ENCODE results near the gene PTPN4. TPM values are rescaled to one million over a fixed set of nuclear protein-coding genes. Genes with fewer than 3 reads are reported as not detected.
A peak's percentile ranks its signal among the peaks of the same experiment; 100 is the strongest.

PTPN4 gene
- total and polyA plus RNA-seq, 2 of the 13 experiments (the other 11 are each of a cell fraction or from before 2014, with no cell fraction given) = 20.3 to 34.6 TPM

DNA sequence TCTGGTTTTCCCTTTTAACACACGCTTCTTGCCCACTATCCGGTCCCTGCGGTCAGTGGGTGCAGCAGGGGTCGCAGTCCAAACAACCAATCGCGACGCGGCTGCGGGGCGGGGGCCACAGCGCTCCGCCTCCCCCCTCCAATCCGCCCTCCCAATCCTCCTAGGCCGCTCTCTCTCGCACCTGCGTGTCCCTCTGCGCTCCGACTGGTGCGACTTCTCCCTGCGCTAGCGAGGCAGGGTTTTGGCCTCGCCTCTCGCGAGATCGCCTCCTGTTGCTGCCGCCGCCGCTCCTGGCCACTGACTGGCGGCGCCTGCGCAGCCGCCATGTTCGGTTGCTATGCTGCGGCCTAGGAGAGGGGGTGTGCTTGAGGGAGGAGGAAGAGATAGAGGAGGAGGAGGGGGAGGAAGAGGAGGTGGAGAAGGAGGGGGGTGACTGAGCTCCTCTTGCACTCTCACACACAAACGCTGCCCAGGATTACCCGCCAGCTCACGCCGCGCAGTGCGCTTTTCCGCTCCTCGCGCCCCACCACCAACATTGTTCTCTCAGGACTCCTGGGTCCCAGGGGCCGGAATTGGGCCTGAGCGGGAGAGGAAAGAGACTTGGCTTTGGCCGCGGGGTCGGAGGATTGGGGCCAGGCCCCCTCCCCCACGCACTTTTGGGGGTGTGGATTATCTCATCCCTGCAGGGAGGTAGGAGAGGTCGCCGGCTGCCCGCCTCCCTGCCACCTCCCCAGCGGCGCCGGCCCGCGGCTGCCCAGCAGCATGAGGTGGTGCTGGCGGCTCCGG, at the start of gene PTPN4 (continued):
- TF ChIP-seq, protein P1, sequence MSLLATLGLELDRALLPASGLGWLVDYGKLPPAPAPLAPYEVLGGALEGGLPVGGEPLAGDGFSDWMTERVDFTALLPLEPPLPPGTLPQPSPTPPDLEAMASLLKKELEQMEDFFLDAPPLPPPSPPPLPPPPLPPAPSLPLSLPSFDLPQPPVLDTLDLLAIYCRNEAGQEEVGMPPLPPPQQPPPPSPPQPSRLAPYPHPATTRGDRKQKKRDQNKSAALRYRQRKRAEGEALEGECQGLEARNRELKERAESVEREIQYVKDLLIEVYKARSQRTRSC (CRISPR knock-in tag; IDR thresholded peaks at IDR 0.05; ENCODE audit: low read depth) = no peak
- peak; percentile 97 for TF ChIP-seq POLR2G (IDR thresholded peaks at IDR 0.05; ENCODE audit: low read depth, low read length)
- TF ChIP-seq PLSCR1 (CRISPR knock-in tag; IDR thresholded peaks at IDR 0.05; ENCODE audit: borderline replicate concordance) = no peak; the same call in 1 of the 2 replicates
- TF ChIP-seq JUN (CRISPR knock-in tag; IDR thresholded peaks at IDR 0.05) = peak; percentile 71; the same call in 1 of the 2 replicates
- TF ChIP-seq, protein P2, sequence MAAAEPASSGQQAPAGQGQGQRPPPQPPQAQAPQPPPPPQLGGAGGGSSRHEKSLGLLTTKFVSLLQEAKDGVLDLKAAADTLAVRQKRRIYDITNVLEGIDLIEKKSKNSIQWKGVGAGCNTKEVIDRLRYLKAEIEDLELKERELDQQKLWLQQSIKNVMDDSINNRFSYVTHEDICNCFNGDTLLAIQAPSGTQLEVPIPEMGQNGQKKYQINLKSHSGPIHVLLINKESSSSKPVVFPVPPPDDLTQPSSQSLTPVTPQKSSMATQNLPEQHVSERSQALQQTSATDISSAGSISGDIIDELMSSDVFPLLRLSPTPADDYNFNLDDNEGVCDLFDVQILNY (CRISPR knock-in tag; conservative IDR thresholded peaks at IDR 0.05) = peak; percentile 23; the same call in 1 of the 2 replicates
- TF ChIP-seq ZNF10 (CRISPR knock-in tag; IDR thresholded peaks at IDR 0.05; ENCODE audit: borderline replicate concordance, low read depth) = no peak
- 0 out of 2 replicates have a peak, but pooled peaks have one; percentile 13 for TF ChIP-seq ZNF34 (CRISPR knock-in tag; IDR thresholded peaks at IDR 0.05; ENCODE audit: borderline replicate concordance)
- no peak for TF ChIP-seq HDAC6 (IDR thresholded peaks at IDR 0.05; ENCODE audit: low read depth, low read length)
- TF ChIP-seq KAT7 (CRISPR knock-in tag; IDR thresholded peaks at IDR 0.05; ENCODE audit: borderline replicate concordance) = peak; percentile 99
- peak; percentile 58; the same call in 1 of the 2 replicates for TF ChIP-seq SP2 (CRISPR knock-in tag; IDR thresholded peaks at IDR 0.05)
- peak; percentile 25; the same call in 1 of the 2 replicates for TF ChIP-seq ETV6 (CRISPR knock-in tag; conservative IDR thresholded peaks at IDR 0.05)
- no peak for TF ChIP-seq ATF7 (IDR thresholded peaks at IDR 0.05)
- peak; percentile 91 for TF ChIP-seq ATF7 (CRISPR knock-in tag; IDR thresholded peaks at IDR 0.05)
- TF ChIP-seq ZFP82 (CRISPR knock-in tag; IDR thresholded peaks at IDR 0.05; ENCODE audit: borderline replicate concordance) = peak; percentile 93; the same call in 1 of the 2 replicates
- TF ChIP-seq AGO2 (optimal IDR thresholded peaks at IDR 0.05; ENCODE audit: low read depth, low read length) = peak; percentile 91
- TF ChIP-seq CBX2 (IDR thresholded peaks at IDR 0.05; ENCODE audit: low read depth, low read length) = peak; percentile 63; the same call in 1 of the 2 replicates
- no peak for TF ChIP-seq CBX2 (CRISPR knock-in tag; IDR thresholded peaks at IDR 0.05; ENCODE audit: low read depth)
- TF ChIP-seq SSRP1 (CRISPR knock-in tag; IDR thresholded peaks at IDR 0.05) = peak; percentile 49; the same call in 1 of the 2 replicates
- 0 out of 2 replicates have a peak, but pooled peaks have one; percentile 35 for TF ChIP-seq LBX2 (CRISPR knock-in tag; IDR thresholded peaks at IDR 0.05; ENCODE audit: borderline replicate concordance)
- TF ChIP-seq RAD21 (CRISPR knock-in tag; IDR thresholded peaks at IDR 0.05) = 0 out of 2 replicates have a peak, but pooled peaks have one; percentile 32
- TF ChIP-seq SIN3B (IDR thresholded peaks at IDR 0.05; ENCODE audit: low read length) = no peak
- TF ChIP-seq MIER2 (CRISPR knock-in tag; IDR thresholded peaks at IDR 0.05) = peak; percentile 80
- TF ChIP-seq ZNF333 (CRISPR knock-in tag; IDR thresholded peaks at IDR 0.05; ENCODE audit: borderline replicate concordance) = peak; percentile 69; the same call in 1 of the 2 replicates
- no peak for TF ChIP-seq MZF1 (CRISPR knock-in tag; IDR thresholded peaks at IDR 0.05; ENCODE audit: borderline replicate concordance)
- no peak for TF ChIP-seq ZNF101 (CRISPR knock-in tag; IDR thresholded peaks at IDR 0.05; ENCODE audit: borderline replicate concordance, low read depth)
- TF ChIP-seq TRIM24 (CRISPR knock-in tag; IDR thresholded peaks at IDR 0.05) = no peak
- TF ChIP-seq KLF12 (CRISPR knock-in tag; IDR thresholded peaks at IDR 0.05; ENCODE audit: borderline replicate concordance) = 0 out of 2 replicates have a peak, but pooled peaks have one; percentile 38
- peak; percentile 89 for TF ChIP-seq SP4 (CRISPR knock-in tag; IDR thresholded peaks at IDR 0.05)
- TF ChIP-seq ZNF891 (CRISPR knock-in tag; IDR thresholded peaks at IDR 0.05) = peak; percentile 81

All from HepG2 (cell line).